K562 (cell line): Measurements from ENCODE around the gene RNF32. TPM values are rescaled to one million over a fixed set of nuclear protein-coding genes. Genes with fewer than 3 reads are reported as not detected.
"Not testable (repeated sequence)": the region's sequence is repeated elsewhere in the genome, so short reads cannot be mapped to it uniquely, and the experiment has no call there.

ENCODE experiments used
- ATAC-seq: fragments of 200-7000 bp; cut with Tn5 transposase; 3 replicates; pipeline ENCODE4 v1.9.1; 2020; ENCODE audit warnings: moderate library complexity
- BruUV-seq: library from RNA; stranded (reverse); fragments of 400-500 nt; replicated peaks from 2 replicates; lab custom pipeline; 2021; lab: Mats Ljungman, UMichigan
- CTCF ChIA-PET: fragments of 300-600 bp; formaldehyde crosslinking; extraction: SDS; loops from one replicate; lab custom pipeline; 2021; ENCODE audit warnings: low intra/inter-chr PET ratio; lab: Yijun Ruan, JAX
- POLR2A ChIA-PET: fragments of 300-600, 350-650 bp; sonication (Branson Sonifier 250); formaldehyde crosslinking; extraction: SDS; loops from one replicate; lab custom pipeline; 2021; ENCODE audit warnings: antibody characterized with exemption, inconsistent platforms; lab: Yijun Ruan, JAX
- DNase-seq, 4 experiments: peaks; one replicate each; pipeline versions ENCODE4 v3.0.0 to v3.0.0-alpha.2; 2011 to 2018; ENCODE audit warnings: low spot score in 3 of 4, mixed read lengths in 3 of 4; ENCODE audit errors: extremely low read depth in 1 of 4
- FAIRE-seq: peaks from 2 replicates; lab custom pipeline; 2011; peaks lifted over from hg19 to GRCh38; lab: Jason Lieb, UNC
- H2AFZ ChIP-seq: 2 replicates; pipeline ENCODE4 v1.6.0; 2011; ENCODE audit warnings: low read depth, low read length, control low read depth, inconsistent platforms
- H3K27ac ChIP-seq: fragments of 200-600 bp; 3 replicates; pipeline ENCODE4 v1.8.0; 2011; ENCODE audit warnings: low read depth, mild to moderate bottlenecking, control low read depth, inconsistent platforms, low read length, moderate library complexity, mixed read lengths; ENCODE audit errors: extremely low read depth
- H3K27me3 ChIP-seq, 2 experiments: fragments of 300-600 bp in 1 of 2; 2 replicates in 1 of 2; 3 replicates in 1 of 2; pipeline versions ENCODE4 v1.6.0 to v1.8.0; 2011; ENCODE audit warnings: inconsistent platforms in 2 of 2, low read length in 2 of 2, mild to moderate bottlenecking in 1 of 2, mixed read lengths in 1 of 2, moderate library complexity in 1 of 2; ENCODE audit not compliant: control insufficient read depth in 2 of 2, insufficient read depth in 2 of 2
- H3K36me3 ChIP-seq: fragments of 300-600 bp; 3 replicates; pipeline ENCODE4 v1.8.0; 2011; ENCODE audit warnings: mild to moderate bottlenecking, low read length, inconsistent platforms; ENCODE audit not compliant: control insufficient read depth, insufficient read depth
- H3K4me1 ChIP-seq, 2 experiments: fragments of 200-600 bp in 1 of 2; replicated peaks in 1 of 2; 2 replicates in 1 of 2; 3 replicates in 1 of 2; pipeline versions ENCODE4 v1.5.1 to v1.8.0; 2011; ENCODE audit warnings: inconsistent platforms in 2 of 2, low read length in 2 of 2, mild to moderate bottlenecking in 1 of 2, mixed read lengths in 1 of 2, moderate library complexity in 1 of 2; ENCODE audit not compliant: control insufficient read depth in 2 of 2, insufficient read depth in 2 of 2
- H3K4me2 ChIP-seq: 2 replicates; pipeline ENCODE4 v1.6.1; 2011; ENCODE audit warnings: low read length, control low read depth, inconsistent platforms, mixed read lengths; ENCODE audit not compliant: insufficient read depth
- H3K4me3 ChIP-seq: fragments of 200-600 bp; sonication (generic), shearing (Covaris generic); 2 replicates; pipeline ENCODE4 v1.5.1; 2016; ENCODE audit warnings: control low read depth, inconsistent platforms
- H3K79me2 ChIP-seq: fragments of 200-600 bp; 3 replicates; pipeline ENCODE4 v1.8.0; 2011; ENCODE audit warnings: low read length, inconsistent platforms; ENCODE audit not compliant: control insufficient read depth, insufficient read depth
- H3K9ac ChIP-seq, 2 experiments: 2 replicates each; pipeline versions ENCODE4 v1.6.0 to v1.6.1; 2011; ENCODE audit warnings: low read depth in 2 of 2, low read length in 2 of 2, control low read depth in 1 of 2, inconsistent platforms in 1 of 2, mild to moderate bottlenecking in 1 of 2, mixed read lengths in 1 of 2; ENCODE audit not compliant: insufficient read depth in 1 of 2
- H3K9me1 ChIP-seq: one replicate; pipeline ENCODE4 v1.6.0; 2011; ENCODE audit warnings: inconsistent platforms, mild to moderate bottlenecking, low read length, moderate library complexity; ENCODE audit not compliant: control insufficient read depth, insufficient read depth
- H3K9me3 ChIP-seq: replicated peaks from 2 replicates; pipeline ENCODE4 v1.5.1; 2011; ENCODE audit warnings: low read depth, low read length, inconsistent platforms; ENCODE audit not compliant: control insufficient read depth, insufficient read depth
- H4K20me1 ChIP-seq: replicated peaks from 2 replicates; pipeline ENCODE4 v1.6.1; 2011; ENCODE audit warnings: low read length, inconsistent platforms, mixed read lengths; ENCODE audit not compliant: control insufficient read depth, insufficient read depth
- NFIC ChIP-seq: fragments of 450-650 bp; IDR thresholded peaks from 2 replicates; pipeline ENCODE4 v1.6.1; 2017; ENCODE audit warnings: mild to moderate bottlenecking, inconsistent platforms
- WGBS: fragments of 100-300 bp; shearing (Covaris generic); methylation state at CpG from one replicate; pipeline ENCODE4 v1.1.6; 2016; ENCODE audit warnings: low coverage, mixed read lengths; ENCODE audit not compliant: insufficient coverage; ENCODE audit errors: missing lambda C conversion rate; 5-methylcytosine and 5-hydroxymethylcytosine counted together
- in situ Hi-C: fragments of 300-500 bp; cut with MboI; formaldehyde crosslinking; loops from 4 replicates; pipeline ENCODE4 v1.15.0; 2018; ENCODE audit warnings: inconsistent platforms, mixed read lengths
- intact Hi-C: fragments of 100-400 bp; cut with micrococcal nuclease; formaldehyde crosslinking; loops from 2 replicates; pipeline ENCODE4 v1.14.2; 2022
- polyA plus RNA-seq, 8 experiments: library from polyadenylated mRNA; depleted of rRNA in 4 of 8; stranded (reverse) in 5 of 8; unstranded in 3 of 8; fragments of >200 nt; fragmentation: Nextera tagmentation in 2 of 8; fragmentation: Illumina TruSeq in 1 of 8; extraction: Ambion mirVana in 2 of 8; extraction: Trizol in 1 of 8; gene quantifications; 2 replicates each; pipeline versions ENCODE4 v1.2.1 to v1.2.3, GENCODE V29; 2011 to 2014; ENCODE audit warnings: inconsistent platforms in 1 of 8, missing spikeins in 1 of 8
- total RNA-seq, 7 experiments: library from RNA; depleted of rRNA in 6 of 7; stranded (reverse); fragments of >200 nt in 6 of 7; fragmentation: Illumina TruSeq in 2 of 7; extraction: Trizol in 2 of 7; gene quantifications; 2 replicates each; pipeline versions ENCODE4 v1.2.1 to v1.2.3, GENCODE V29; 2011 to 2021; ENCODE audit warnings: low replicate concordance in 1 of 7

RNF32 gene
- total and polyA plus RNA-seq, 9 of the 15 experiments (the other 6 are each of a cell fraction or from before 2014, with no cell fraction given) = 2.6 to 7.0 (median 4.6) TPM

DNA sequence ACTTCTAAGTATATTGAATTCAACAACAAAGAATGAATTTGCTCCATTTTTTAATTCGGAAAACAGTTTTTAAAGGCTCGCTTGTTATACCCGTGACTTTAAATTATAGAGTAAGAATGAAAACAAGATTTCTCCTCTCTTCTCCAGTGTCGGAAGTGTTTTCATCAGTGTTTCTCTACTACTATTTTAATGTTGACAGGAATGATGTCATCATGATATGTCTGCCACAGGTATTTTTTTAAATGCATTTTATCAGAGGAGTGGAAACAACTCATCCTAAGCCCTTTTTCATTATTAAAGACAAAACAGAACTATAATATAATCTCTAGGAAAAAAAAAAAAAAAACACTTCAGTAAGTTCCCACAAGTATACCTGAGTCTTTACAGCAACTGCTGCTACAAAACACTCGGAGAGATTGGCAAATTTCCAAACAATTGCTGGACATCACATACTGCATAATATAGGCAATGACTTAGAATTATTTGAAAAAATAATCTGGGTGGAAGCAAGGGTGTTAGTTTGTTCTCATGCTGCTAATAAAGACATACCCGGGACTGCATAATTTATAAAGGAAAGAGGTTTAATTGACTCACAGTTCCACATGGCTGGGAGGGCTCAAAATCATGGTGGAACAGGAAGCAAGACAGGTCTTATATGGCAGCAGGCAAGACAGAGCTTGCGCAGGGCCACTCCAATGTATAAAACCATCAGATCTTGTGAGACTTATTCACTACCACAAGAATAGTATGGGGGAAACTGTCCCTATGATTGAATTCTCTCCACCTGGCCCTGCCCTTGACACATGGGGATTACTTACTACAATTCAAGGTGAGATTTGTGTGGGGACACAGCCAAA lies 4.8 kb upstream of the RNF32 start (continued):
- peak; percentile 74 for TF ChIP-seq NFIC

DNA sequence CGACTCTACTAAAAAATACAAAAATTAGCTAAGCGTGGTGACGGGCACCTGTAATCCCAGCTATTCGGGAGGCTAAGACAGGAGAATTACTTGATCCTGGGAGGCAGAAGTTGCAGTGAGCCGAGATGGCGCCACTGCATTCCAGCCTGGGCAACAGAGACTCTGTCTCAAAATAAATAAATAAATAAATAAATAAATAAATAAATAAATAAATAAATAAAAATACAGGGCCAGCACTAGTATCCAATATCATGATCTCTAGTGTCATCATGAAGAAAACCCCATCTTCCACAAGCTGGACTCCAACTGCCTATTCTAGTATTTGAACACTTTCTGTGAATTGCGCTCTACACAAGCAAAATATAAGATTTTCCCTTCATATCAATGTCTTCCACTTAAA lies 3.5 kb upstream of the RNF32 start:
- H3K79me2 ChIP-seq = peaks cover 55% of the 10 kb centered on the region
- FAIRE-seq, H3K9me1 ChIP-seq, H3K27me3 ChIP-seq, H3K9me3 ChIP-seq, ATAC-seq, DNase-seq, intact Hi-C loops, H3K27ac ChIP-seq, H3K36me3 ChIP-seq, H4K20me1 ChIP-seq, in situ Hi-C loops, H3K9ac ChIP-seq, H2AFZ ChIP-seq, CTCF ChIA-PET, BruUV-seq, POLR2A ChIA-PET: not testable (repeated sequence)
- H3K4me3 ChIP-seq = 0 out of 2 replicates have a peak overlapping the region, but pooled peaks have one; percentile 11
- 81% methylated on average over 7 of the region's 7 CpGs for WGBS
- H3K4me2 ChIP-seq = peak overlapping the region; percentile 64
- peaks cover 5 to 15% of the 10 kb centered on the region in 2 experiments; a peak in 4 of 5 replicates for H3K4me1 ChIP-seq
